HuH-7.5 (cell line): ENCODE results near the gene DUSP28.
"Not testable (repeated sequence)": the region's sequence is repeated elsewhere in the genome, so short reads cannot be mapped to it uniquely, and the experiment has no call there.

Experiments used
- DNase-seq: peaks from one replicate; pipeline ENCODE4 v3.0.0; 2011; ENCODE audit warnings: low spot score

DUSP28 gene, protein sequence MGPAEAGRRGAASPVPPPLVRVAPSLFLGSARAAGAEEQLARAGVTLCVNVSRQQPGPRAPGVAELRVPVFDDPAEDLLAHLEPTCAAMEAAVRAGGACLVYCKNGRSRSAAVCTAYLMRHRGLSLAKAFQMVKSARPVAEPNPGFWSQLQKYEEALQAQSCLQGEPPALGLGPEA

DNA sequence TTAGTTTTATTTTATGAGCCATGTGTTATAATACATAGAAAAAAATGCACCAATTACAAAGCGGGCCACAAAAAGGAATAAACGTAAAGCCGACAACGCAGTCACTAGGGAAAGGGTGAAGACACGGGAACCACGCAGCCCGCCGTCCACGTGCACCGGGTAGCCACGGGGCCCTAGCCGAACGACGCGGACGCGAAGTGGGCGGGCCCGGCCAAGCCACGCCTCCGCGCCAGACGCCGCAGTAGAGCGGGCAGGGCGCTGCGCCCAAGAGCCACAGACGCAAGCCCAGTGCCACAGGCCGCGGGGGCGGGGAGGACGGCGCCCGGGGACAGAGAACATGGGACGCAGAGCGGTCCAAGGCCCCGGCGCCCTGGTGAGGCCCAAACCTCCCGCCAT, at the start of gene DUSP28:
DUSP28 (plus strand) TSS at position 274 of the 396 bp plus-strand sequence. CDS start 328 bp downstream, outside the sequence.
- peak; percentile 97 for DNase-seq

DNA sequence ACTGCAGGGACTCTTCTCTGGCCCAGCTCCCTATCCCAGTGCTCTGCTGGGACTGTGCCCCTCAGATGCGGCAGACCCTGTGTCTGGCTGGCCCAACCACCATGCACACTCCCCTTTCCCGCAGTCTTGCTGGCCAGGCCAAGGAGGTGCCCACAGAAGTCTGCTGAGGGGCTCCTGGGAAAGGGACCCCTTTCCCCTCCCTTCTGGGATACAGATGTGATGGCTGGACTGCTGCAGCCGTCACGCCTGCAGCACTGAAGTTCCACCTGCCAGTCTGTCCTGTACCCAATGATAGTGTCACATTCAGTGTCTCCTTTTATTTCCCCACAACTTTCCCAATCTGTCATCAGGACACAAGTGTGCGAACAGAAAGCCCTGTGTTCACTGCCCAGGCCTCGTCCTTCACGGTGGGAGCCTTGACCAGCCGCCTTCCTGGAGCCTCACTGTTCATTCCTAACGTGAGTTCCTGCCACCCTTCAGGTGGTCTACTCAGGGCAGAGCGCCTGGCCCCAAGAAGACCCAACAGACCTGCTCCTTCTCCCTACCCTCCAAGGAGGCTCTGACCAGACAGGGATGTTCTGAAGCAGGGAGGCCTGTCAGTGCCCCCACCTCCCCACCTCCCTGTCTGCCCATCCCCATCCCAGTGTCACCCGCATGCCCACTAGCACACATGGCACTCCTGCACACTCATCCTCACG, 49.5 kb upstream of the DUSP28 start:
- DNase-seq: no peak

DNA sequence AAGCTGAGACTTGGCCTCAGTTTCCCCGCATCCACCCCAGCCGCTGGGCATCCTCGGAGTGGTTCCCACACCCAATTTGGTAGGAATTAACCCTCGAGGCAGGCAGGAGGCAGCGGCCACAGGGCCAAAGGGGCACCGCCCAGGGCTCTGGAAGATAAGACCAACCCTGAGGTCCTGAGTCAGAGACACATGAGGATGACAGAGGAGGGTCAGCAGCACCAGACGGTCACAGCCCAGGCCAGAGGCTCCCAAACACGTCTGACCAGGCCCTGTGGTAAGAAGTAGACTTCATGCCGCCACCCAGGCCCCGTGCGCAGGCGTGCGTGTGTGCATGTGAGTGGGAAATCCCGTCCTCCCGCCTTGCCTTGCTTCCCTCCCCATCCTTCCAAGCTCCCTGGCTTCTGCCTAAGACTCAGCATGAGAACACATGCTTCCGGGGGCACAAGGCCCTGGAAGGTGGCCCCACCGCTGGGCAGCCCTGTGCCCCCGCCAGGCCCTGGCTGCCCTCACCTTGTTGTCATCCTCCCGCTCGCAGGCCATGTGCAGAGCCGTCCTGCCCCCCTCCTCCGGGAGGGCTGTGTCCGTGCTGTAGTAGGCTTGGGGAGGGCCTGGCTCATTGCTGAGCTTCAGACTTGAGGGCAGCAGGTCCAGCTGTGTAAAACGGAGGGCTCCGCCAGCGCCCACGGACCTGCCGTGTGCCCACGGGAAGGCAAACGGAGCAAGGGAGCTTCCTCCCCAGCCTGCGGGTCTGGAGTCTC, 48.6 kb upstream of the DUSP28 start:
- no peak for DNase-seq

DNA sequence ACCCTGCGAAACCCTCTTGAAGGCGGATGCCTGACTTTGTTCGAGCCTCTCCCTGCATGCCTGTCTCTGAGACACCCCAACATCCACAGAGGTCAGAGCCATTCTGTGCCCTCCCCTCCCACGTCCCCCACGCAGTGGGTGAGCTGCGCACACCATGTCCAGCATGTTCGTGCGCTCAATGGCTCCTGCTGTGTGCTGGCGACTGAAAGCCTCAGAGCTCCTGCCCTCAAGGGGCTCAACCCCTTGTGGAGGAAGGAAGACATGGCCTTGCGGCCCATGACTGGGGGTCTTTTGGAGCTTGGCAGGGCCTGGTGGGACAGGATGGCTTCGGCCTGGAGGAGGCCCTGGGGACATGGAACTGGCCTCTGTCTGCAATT, 48.1 kb upstream of the DUSP28 start:
- no peak for DNase-seq

DNA sequence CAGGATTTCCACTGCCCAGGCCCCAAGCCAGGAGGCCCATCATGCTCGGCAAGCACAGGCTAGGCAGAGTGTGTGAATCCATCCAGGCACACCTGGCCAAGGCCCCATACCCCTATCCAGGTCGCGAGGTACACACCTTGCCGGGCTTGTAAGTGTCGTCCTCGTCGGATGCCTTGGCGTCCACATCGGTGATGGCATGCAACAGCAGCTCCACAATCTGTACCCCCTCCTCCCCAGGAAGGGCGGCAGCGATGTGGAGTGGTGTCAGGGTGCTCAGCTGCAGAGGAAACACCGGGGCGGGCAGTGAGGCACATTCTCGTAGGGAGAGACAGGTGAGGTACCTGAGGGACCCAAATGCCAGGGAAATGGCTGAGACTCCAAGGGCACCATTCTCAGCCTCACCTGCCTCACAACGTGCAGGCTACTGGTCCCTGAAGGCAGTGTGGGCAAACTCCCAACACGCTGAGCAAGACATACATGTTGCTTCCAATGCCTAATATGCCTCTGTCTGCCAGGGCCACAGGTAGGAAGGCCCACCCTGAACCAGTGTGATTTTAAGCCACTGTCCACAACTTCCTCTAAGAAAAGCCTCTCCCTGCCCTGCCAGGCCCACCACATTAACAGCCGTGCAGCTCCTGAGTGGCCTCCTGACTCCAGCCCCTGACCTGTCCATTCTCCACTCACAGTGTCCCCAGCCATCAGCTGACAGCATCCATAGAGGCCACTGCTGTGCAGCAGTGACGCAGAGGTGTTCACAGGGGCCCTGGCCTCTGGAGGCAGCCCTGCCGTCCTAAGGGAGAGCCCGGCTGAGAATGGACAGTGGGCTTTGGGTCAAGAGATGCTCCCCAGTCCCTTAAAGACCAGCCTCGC, 47.3 kb upstream of the DUSP28 start:
- DNase-seq: no peak

DNA sequence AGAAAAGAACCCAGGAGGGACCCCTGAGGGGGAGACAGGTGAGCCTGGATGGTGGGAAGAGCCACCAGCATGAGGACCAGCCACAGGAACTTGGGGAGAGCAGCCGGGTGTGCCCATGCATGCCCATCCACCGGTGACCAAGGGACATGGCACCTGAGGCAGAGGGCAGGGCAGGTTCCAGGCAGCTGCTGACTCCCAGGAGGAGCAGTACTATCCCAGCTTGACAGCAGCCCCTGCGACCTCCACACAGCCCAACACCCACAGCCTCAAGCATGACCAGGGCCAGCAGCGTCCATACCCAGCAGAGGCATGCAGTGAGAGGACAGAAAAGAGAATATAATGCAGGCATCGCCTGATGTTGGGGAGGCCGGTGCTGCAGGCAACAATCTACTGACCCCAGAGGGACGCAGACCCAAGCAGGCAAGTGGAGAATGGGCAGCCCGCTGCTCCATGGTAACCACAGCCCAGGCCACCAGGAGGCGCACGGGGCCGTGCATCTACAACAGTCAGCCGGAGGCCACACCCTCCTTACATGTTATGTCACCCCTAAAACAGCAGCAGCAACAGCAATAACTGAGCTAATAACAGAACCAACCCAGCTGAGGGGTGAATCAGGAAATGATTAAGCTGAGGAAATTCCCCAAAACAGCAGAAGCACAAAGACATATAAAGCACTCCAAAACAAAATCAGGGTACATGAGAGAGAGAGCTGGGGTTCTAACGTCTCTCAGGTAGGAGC, 46.4 kb upstream of the DUSP28 start:
- peak; percentile 69 for DNase-seq

DNA sequence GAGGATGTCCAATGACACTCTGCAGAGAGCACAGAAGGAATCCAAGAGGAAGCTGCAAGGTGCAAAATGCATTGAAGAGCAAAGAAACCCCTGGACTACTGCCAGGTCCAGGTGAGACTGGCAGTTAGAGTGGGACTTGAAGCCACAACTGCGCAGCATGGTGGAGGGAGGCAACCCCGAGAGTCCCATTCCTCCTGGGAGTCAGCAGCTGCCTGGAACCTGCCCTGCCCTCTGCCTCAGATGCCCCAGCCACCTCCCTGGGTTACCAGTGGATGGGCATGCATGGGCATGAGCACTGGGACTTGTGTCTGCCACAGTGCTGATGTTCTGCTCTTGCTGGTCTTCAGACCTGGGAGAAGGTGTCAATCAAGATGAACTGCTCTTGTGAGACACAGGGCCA, 45.5 kb upstream of the DUSP28 start:
- DNase-seq: no peak

DNA sequence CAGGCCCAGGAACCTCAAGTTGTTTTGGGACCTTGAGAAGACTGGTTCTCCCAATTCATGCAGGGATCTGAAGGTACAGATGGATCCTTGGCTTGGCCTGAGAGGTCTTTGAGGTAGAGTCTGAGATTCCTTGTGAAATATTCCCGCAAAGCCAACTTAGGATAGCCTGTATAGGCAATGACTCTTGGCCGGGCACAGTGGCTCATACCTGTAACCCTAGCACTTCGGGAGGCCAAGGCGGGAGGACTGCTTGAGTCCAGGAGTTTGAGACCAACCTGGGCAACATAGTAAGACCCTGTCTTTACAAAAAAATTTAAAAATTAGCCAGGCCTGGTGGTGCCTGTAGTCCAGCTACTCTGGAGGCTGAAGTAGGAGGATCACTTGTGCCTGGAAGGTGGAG, 42.8 kb upstream of the DUSP28 start:
- DNase-seq: no peak

DNA sequence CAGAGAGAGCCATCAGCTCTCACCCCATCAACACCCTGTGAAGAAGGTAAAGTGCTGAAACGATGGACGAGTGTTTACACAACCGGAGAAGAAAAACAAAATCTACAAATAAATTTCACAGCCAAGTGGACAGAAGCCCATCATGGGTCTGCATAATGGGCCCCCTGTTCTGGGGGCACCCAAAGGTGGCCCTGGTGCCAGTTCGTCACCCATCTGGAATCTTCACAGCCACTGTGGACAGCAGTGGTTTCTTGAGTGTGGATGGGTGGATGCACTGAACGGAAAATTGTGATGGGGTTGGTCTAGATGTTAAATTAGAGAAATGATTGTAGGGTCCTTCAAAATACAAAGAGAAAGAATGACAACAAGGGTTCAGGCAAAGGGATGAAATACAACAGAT, 41.2 kb upstream of the DUSP28 start:
- DNase-seq: no peak

DNA sequence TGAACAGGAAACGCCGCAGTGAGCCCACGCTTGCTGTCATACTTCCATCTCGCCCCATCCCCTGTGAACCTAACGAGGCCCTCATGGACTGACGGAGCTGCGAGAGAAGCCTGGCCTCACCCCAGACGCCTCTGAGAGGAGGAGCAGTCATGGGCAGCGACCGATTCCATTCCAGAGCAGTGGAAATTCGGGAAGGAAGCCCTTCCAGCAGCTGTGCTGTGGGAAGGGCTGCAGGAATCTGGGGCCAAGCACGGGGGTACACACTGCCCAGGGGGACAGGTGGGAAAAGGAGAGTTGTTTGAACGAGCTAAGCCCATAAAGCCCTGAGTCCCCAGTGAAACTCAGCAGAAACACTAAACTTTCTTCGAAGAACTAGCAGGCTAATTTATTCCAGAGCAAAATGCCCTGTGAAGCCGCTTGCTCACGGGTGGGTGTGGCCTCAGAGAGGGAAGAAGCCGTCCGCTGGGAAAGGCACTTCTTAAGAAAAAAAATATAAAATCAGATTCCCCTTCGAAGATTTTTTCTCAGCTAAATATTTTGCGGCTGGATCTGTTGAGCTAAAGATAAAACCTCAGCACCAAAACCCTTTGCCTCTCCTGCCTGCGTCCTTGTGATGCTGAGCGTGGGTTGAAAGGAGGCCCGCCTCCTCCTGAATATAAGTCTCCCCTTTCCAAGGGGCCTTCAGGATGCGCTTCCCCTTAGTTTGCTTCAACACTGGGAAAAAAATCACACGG, 40.6 kb upstream of the DUSP28 start:
- DNase-seq: no peak

DNA sequence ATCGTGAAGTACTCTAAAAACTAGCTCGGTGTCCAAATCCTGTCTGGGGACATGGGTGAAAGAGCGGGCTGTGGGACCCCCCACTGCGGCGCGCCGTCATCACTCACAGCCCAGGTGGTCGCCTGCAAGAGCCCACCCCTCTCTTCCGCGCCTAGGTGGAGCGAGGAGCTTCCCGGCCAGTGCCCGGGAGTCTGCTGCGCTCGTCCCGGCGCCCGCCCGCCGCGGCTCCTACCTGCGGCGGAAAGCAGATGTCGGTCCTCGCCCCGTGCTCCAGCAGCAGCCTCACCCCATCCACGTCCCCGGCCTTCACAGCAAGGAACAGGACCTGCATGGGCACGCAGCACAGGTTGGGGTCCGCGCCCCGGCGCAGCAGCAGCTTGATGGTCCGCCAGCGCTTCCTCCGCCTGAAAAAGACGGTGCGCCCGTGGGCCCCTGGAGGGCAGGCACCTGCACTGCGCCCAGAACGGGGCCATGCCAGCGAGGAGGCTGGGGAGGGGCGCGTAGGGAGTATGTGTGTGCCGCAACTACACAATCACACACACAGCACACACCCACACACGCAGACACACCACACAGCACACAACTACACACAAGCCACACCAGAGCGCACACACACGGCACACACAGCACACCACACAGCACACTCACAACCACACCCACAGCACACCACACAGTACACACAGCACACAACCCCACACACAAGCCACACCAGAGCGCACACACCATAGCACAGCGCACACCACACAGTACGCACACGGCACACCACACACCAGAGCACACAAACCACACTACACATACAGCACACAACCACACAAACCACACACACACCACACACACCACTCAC, 39.8 kb upstream of the DUSP28 start:
- no peak for DNase-seq

DNA sequence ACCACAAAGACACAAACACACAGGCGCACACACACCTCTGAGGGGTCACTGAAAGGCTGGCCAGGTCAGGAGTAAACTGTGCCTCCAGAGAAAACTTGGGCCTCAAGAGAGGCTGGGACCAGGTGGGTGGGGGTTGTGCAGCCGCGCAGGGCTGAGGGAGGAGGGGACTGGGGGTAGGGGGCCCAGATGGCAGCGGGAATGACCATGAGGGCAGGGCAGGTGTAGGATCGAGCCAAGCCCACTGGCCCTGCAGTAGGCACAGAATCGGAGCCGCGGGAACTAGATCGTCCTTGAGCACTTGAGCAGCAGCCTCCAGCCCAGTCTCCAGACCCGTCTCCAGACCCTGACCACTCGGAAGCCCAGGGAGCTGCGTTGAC, 39.2 kb upstream of the DUSP28 start:
- no peak for DNase-seq

DNA sequence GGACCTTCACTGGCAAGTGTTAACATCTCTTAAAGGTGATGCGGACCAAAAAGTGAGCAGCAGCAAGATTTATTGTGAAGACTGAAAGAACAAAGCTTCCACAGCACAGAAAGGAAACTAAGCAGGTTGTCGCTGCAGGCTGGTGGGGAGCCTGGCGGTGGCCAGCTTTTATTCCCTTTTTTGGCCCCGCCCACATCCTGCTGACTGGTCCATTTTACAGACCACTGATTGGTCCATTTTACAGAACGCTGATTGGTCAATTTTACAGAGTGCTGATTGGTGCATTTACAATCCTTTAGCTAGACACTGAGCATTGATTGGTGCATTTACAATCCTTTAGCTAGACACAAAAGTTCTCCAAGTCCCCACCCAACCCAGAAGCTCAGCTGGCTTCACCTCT, 38.3 kb upstream of the DUSP28 start:
- DNase-seq: not testable (repeated sequence)

DNA sequence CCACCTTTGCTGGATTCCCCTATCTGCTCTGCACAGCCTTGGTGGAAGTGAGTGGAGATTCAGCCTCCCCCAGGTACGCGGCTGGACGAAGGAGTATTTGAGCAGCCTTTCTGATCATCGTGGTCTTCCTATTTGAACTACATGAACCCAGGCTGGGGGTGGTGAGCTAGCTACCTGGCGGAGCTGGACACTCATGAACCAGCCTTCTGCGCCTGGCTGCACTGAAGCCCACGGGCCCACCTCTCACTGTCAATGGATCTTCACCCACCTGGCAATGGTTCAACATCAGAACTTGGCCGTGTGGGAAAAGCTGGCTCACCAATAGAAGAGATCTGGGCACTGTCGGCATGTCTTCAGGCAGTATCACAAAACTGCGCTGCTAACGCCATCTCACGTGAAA, 37.8 kb upstream of the DUSP28 start:
- DNase-seq: no peak

DNA sequence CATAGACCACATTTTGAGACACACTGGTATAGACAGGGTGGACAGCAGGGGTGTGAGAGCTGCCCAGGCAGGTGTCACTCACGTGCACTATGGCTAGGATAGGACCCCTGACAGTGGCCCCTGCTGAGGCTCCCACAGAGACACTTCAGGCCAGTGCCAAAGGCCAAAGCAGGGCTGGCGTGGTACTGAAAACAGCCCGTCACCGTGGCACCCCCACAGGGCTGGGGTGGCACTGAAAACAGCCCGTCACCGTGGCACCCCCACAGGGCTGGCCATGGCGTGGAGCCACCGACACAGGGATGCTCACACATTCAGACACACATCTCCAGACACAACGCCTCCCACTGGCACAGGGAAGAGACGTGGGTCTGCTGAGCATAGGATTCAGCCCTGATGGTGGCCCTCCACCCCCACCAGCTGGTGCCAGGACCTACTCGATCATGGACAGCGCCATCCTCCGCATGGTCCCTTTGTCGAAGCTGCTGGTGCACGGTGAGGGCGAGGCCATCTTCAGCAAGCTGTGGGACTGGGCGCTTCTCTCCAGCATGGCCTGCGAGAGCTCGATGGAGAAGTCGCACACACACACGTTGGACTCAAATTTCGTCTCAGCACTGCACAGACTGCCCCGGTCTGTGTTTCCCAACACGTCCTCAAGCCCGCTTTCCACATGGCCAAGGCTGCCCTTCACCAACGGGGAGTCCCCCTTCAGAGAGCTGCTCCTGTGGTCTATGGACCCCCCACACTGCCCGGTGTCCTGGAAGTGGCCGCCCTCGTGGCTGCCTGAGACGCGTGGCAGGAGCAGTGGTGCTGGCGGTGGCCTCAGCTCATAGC, 36.5 kb upstream of the DUSP28 start:
- no peak for DNase-seq

DNA sequence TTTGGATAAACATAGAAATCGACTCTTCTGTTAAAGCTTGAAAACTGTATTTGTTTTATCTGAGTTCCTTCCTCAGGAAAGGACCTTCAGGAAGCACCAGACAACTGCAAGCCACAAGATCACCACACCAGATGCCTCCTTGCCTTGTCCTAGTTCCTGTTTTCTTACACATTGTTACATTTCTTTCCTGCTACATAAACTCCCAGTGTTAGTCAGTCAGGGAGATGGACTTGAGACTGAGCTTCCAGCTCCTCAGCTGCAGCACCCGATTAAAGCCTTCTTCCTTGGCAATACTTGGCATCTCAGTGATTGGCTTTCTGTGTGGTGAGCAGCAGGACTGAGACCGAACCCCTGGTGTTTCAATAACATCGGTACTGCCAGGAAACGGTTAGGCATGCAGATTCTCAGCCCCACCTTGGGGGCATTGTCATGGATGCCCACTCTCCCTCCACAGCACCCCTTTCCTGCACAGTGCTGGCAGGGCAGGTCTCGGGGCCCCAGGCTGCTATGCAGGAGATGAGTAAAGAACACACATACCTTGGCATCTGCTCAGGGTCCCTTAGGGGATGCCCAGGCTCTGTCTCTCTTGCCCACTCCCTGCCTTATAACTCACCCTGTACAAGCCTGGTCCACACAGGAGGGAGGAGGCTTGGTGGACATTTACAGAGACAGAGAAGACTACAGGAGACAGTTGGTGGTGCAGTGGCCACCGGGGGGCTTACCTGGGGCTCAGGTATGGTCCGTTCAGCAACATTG, 35.0 kb upstream of the DUSP28 start:
- DNase-seq: no peak

DNA sequence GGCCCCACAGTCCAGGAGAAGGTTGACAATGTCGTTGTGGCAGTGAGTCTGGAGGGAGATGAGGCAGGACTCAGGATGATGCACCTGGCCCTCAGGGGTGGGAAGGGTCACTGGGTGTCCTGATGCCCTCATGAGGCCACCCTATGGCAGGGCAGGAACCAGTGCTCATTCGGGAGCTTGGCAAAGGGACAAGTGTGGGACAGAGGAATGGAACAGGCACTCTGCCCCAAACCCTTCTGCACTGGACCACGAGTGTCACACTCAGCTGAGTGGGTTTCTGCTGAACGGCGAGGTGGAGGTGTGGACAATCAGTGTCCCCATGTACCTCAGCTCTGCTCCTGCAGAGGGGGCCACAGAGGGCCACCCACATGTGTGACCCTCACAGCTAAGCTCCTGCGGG, 34.4 kb upstream of the DUSP28 start:
- DNase-seq: no peak

DNA sequence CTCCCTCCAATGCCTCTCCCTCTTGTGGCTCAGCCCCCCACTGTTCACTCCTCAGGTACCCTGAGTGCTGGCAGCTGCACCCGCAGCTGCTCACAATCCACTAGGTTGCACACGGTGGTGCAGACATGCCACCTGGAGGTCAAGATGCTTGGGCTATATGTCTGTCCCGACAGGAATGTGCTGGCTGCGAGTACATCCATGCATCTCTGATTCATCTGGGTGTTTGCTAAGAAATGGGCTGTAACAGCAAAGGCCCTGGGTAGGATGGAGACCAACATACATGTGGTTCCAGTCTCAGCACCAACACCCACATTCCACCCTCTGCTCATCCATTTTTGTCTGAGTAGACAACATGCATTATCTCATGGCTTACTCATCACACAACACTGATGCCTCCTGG, 33.6 kb upstream of the DUSP28 start:
- no peak for DNase-seq
